ENCODE data around the gene KIR3DL2.

- TF ChIP-seq NFIC (IDR thresholded peaks at IDR 0.05) (no peak), REST (IDR thresholded peaks at IDR 0.05; ENCODE audit: low read depth) (no peak), EP300 (IDR thresholded peaks at IDR 0.05; ENCODE audit: borderline replicate concordance) (no peak), TAF1 (IDR thresholded peaks at IDR 0.05; ENCODE audit: low read depth) (no peak), MAX (IDR thresholded peaks at IDR 0.05) (no peak)
These were observed 21.5 kb downstream of the KIR3DL2 start for GRCh38 chr19:54871696-54872095.
